GM12878 (cell line): ENCODE results near the gene GALNT18. TPM values are rescaled to one million over a fixed set of nuclear protein-coding genes. Genes with fewer than 3 reads are reported as not detected.

Experiments
- ATAC-seq: fragments of 200-7000 bp; cut with Tn5 transposase; 3 replicates; pipeline ENCODE4 v1.9.1; 2020; ENCODE audit warnings: mild to moderate bottlenecking, moderate library complexity
- BruUV-seq: library from RNA; stranded (reverse); fragments of 400-500 nt; replicated peaks from 2 replicates; lab custom pipeline; 2021; lab: Mats Ljungman, UMichigan
- CTCF ChIA-PET: fragments of 300-600 bp; sonication (Branson Sonifier 250); formaldehyde crosslinking; extraction: SDS; loops from one replicate; lab custom pipeline; 2021; ENCODE audit warnings: inconsistent platforms; lab: Yijun Ruan, JAX
- POLR2A ChIA-PET: fragments of 350-600 bp; formaldehyde crosslinking; extraction: SDS; loops from one replicate; lab custom pipeline; 2021; ENCODE audit warnings: inconsistent platforms; lab: Charles Lee
- RAD21 ChIA-PET: fragments of 300-600 bp; sonication (Branson Sonifier 250); formaldehyde crosslinking; loops from one replicate; lab custom pipeline; 2023; ENCODE audit warnings: antibody characterized with exemption; ENCODE audit not compliant: unreplicated experiment; lab: Charles Lee
- SMC1A ChIA-PET: fragments of 300-600 bp; sonication (Branson Sonifier 250); formaldehyde crosslinking; loops from one replicate; lab custom pipeline; 2023; ENCODE audit not compliant: unreplicated experiment, uncharacterized antibody; lab: Charles Lee
- DNase-seq: peaks from one replicate; pipeline ENCODE4 v3.0.0-alpha.2; 2011; ENCODE audit warnings: low read depth, low spot score
- FAIRE-seq: peaks from 3 replicates; lab custom pipeline; 2011; peaks lifted over from hg19 to GRCh38; lab: Jason Lieb, UNC
- H2AFZ ChIP-seq: 2 replicates; pipeline ENCODE4 v1.6.0; 2011; ENCODE audit warnings: low read depth, low read length, control low read depth; ENCODE audit not compliant: control insufficient read depth
- H3K27ac ChIP-seq: 2 replicates; pipeline ENCODE4 v1.5.1; 2011; ENCODE audit warnings: control low read depth; ENCODE audit not compliant: control insufficient read depth, insufficient read depth
- H3K27me3 ChIP-seq, 2 experiments: replicated peaks in 1 of 2; 2 replicates each; pipeline versions ENCODE4 v1.6.0 to v1.6.1; 2011; ENCODE audit warnings: low read length in 1 of 2; ENCODE audit not compliant: control insufficient read depth in 2 of 2, insufficient read depth in 2 of 2
- H3K36me3 ChIP-seq, 2 experiments: 2 replicates each; pipeline ENCODE4 v1.5.1; 2011; ENCODE audit warnings: low read length in 1 of 2; ENCODE audit not compliant: control insufficient read depth in 2 of 2, insufficient read depth in 2 of 2
- H3K4me1 ChIP-seq: 2 replicates; pipeline ENCODE4 v1.6.1; 2011; ENCODE audit warnings: mild to moderate bottlenecking, low read length, moderate library complexity, mixed read lengths; ENCODE audit not compliant: control insufficient read depth, insufficient read depth
- H3K4me2 ChIP-seq: 2 replicates; pipeline ENCODE4 v1.6.0; 2011; ENCODE audit warnings: control low read depth; ENCODE audit not compliant: control insufficient read depth, insufficient read depth
- H3K4me3 ChIP-seq: fragments of 200-600 bp; sonication (generic); 2 replicates; pipeline ENCODE4 v1.5.1; 2016
- H3K79me2 ChIP-seq: 2 replicates; pipeline ENCODE4 v1.6.0; 2011; ENCODE audit warnings: low read length; ENCODE audit not compliant: control insufficient read depth, insufficient read depth
- H3K9ac ChIP-seq: 2 replicates; pipeline ENCODE4 v1.8.0; 2011; ENCODE audit warnings: low read length, control low read depth, mixed read lengths; ENCODE audit not compliant: control insufficient read depth, insufficient read depth
- H3K9me3 ChIP-seq: replicated peaks from 3 replicates; pipeline ENCODE4 v1.5.1; 2011; ENCODE audit warnings: mild to moderate bottlenecking, low read length; ENCODE audit not compliant: control insufficient read depth, insufficient read depth
- H4K20me1 ChIP-seq: 2 replicates; pipeline ENCODE4 v1.6.0; 2011; ENCODE audit not compliant: control insufficient read depth, insufficient read depth
- MEF2B ChIP-seq: fragments of 450-650 bp; IDR thresholded peaks from 2 replicates; pipeline ENCODE4 v1.6.1; 2018; ENCODE audit warnings: mild to moderate bottlenecking, moderate library complexity; ENCODE audit not compliant: partially characterized antibody, poor library complexity, severe bottlenecking
- NBN ChIP-seq: fragments of 450-650 bp; IDR thresholded peaks from 2 replicates; pipeline ENCODE4 v1.6.1; 2016
- PBX3 ChIP-seq: IDR thresholded peaks from 2 replicates; pipeline ENCODE4 v1.6.1; 2011; ENCODE audit warnings: mild to moderate bottlenecking, low read depth, low read length, moderate library complexity; ENCODE audit not compliant: insufficient replicate concordance
- RAD51 ChIP-seq: fragments of 450-650 bp; IDR thresholded peaks from 2 replicates; pipeline ENCODE4 v1.6.1; 2016; ENCODE audit warnings: moderate library complexity, mild to moderate bottlenecking, inconsistent platforms
- SMC3 ChIP-seq: IDR thresholded peaks from 2 replicates; pipeline ENCODE4 v1.6.1; 2011; ENCODE audit warnings: low read length, improper control_type of control experiment, borderline replicate concordance
- SREBF1 ChIP-seq: IDR thresholded peaks from 2 replicates; pipeline ENCODE4 v1.6.1; 2012; ENCODE audit warnings: mild to moderate bottlenecking, low read length
- ZNF384 ChIP-seq: IDR thresholded peaks from 2 replicates; pipeline ENCODE4 v1.6.1; 2012; ENCODE audit warnings: low read depth, mild to moderate bottlenecking, low read length, improper control_type of control experiment, borderline replicate concordance
- ZNF592 ChIP-seq: fragments of 450-650 bp; IDR thresholded peaks from 2 replicates; pipeline ENCODE4 v1.6.1; 2017; ENCODE audit warnings: mild to moderate bottlenecking, moderate library complexity
- WGBS: methylation state at CpG from one replicate; pipeline ENCODE4 v1.1.6; 2016; ENCODE audit warnings: low lambda C conversion rate; ENCODE audit not compliant: insufficient replicate concordance, insufficient coverage; ENCODE audit errors: missing lambda C conversion rate; 5-methylcytosine and 5-hydroxymethylcytosine counted together
- in situ Hi-C: fragments of 300-500 bp; cut with MboI; formaldehyde crosslinking; loops from 9 replicates; pipeline ENCODE4 v1.14.3; 2018; ENCODE audit warnings: mixed read lengths
- intact Hi-C: fragments of 100-400 bp; cut with micrococcal nuclease; formaldehyde crosslinking; loops from one replicate; pipeline ENCODE4 v1.14.2; 2022; ENCODE audit not compliant: unreplicated experiment
- polyA plus RNA-seq, 11 experiments: library from polyadenylated mRNA; depleted of rRNA in 4 of 11; unstranded in 6 of 11; stranded (reverse) in 5 of 11; fragments of >200 nt; fragmentation: Nextera tagmentation in 4 of 11; fragmentation: Illumina TruSeq in 1 of 11; extraction: Ambion mirVana in 4 of 11; extraction: Trizol in 1 of 11; gene quantifications; 1 replicate in 1 of 11; 2 replicates in 10 of 11; pipeline versions ENCODE4 v1.2.1 to v1.2.3, GENCODE V29; 2011 to 2016; ENCODE audit warnings: inconsistent platforms in 2 of 11, missing spikeins in 2 of 11, low read depth in 1 of 11
- total RNA-seq, 4 experiments: library from RNA; depleted of rRNA in 3 of 4; stranded (reverse); fragments of >200 nt in 3 of 4; fragmentation: Illumina TruSeq in 1 of 4; extraction: Trizol in 1 of 4; gene quantifications; 2 replicates each; pipeline versions ENCODE4 v1.2.1 to v1.2.3, GENCODE V29; 2013 to 2021
- TF ChIP-seq, protein P1 (sequence below): fragments of 450-650 bp; formaldehyde crosslinking; IDR thresholded peaks from 2 replicates; pipeline ENCODE4 v1.5.0; 2022; ENCODE audit warnings: mild to moderate bottlenecking, missing genetic modification characterization

Gene GALNT18
- total and polyA plus RNA-seq, 10 of the 15 experiments (the other 5 are each of a cell fraction or from before 2014, with no cell fraction given), result 1.2 to 14.2 (median 6.3) TPM

- Histone ChIP-seq H4K20me1 (no peaks in the 10 kb centered on the region), H3K79me2 (no peaks in the 10 kb centered on the region), H3K9ac (no peak overlapping the region), H3K36me3 (no peaks in the 10 kb centered on the region), H3K4me3 (no peak overlapping the region), H3K27ac (no peak overlapping the region), H3K4me2 (no peak overlapping the region), H3K4me1 (no peaks in the 10 kb centered on the region), H3K27me3 (no peaks in the 10 kb centered on the region), H3K9me3 (no peaks in the 10 kb centered on the region), H2AFZ (no peak overlapping the region)
- CTCF ChIA-PET, result no interaction called here
- in situ Hi-C loops, result no loop called here
- DNase-seq, result no peak
- intact Hi-C loops, result no loop called here
- ATAC-seq, result no peak
- no TSS peak for BruUV-seq
- no peak for FAIRE-seq
- SMC1A ChIA-PET, result no interaction called here
- POLR2A ChIA-PET, result no interaction called here
- WGBS, result 57% methylated on average over 10 of the region's 10 CpGs
- RAD21 ChIA-PET, result no interaction called here
- TF ChIP-seq SREBF1 (no peak), ZNF384 (no peak), RAD51 (no peak)
Observed at GRCh38 chr11:11580841-11581411, 40.9 kb downstream of the GALNT18 start.

- Histone ChIP-seq H3K9ac (no peak overlapping the region), H3K4me3 (no peak overlapping the region), H3K79me2 (no peaks in the 10 kb centered on the region), H3K4me1 (no peaks in the 10 kb centered on the region), H3K27me3 (no peaks in the 10 kb centered on the region), H3K4me2 (no peak overlapping the region), H3K36me3 (no peaks in the 10 kb centered on the region), H3K9me3 (no peaks in the 10 kb centered on the region), H4K20me1 (no peaks in the 10 kb centered on the region), H2AFZ (no peak overlapping the region), H3K27ac (no peak overlapping the region)
- ChIA-PET CTCF (no interaction called here), RAD21 (no interaction called here), SMC1A (no interaction called here), POLR2A (no interaction called here)
- no peak for DNase-seq
- no peak for FAIRE-seq
- BruUV-seq, result no TSS peak
- in situ Hi-C loops, result no loop called here
- intact Hi-C loops, result no loop called here
- ATAC-seq, result no peak
- 29% methylated on average over 5 of the region's 5 CpGs for WGBS
- no peak for TF ChIP-seq PBX3
- TF ChIP-seq SMC3, result no peak
- no peak for TF ChIP-seq ZNF592
- TF ChIP-seq, protein P1, sequence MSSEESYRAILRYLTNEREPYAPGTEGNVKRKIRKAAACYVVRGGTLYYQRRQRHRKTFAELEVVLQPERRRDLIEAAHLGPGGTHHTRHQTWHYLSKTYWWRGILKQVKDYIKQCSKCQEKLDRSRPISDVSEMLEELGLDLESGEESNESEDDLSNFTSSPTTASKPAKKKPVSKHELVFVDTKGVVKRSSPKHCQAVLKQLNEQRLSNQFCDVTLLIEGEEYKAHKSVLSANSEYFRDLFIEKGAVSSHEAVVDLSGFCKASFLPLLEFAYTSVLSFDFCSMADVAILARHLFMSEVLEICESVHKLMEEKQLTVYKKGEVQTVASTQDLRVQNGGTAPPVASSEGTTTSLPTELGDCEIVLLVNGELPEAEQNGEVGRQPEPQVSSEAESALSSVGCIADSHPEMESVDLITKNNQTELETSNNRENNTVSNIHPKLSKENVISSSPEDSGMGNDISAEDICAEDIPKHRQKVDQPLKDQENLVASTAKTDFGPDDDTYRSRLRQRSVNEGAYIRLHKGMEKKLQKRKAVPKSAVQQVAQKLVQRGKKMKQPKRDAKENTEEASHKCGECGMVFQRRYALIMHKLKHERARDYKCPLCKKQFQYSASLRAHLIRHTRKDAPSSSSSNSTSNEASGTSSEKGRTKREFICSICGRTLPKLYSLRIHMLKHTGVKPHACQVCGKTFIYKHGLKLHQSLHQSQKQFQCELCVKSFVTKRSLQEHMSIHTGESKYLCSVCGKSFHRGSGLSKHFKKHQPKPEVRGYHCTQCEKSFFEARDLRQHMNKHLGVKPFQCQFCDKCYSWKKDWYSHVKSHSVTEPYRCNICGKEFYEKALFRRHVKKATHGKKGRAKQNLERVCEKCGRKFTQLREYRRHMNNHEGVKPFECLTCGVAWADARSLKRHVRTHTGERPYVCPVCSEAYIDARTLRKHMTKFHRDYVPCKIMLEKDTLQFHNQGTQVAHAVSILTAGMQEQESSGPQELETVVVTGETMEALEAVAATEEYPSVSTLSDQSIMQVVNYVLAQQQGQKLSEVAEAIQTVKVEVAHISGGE (CRISPR knock-in tag), result no peak
- no peak for TF ChIP-seq MEF2B
- no peak for TF ChIP-seq NBN
Observed at GRCh38 chr11:11580012-11580411, 41.8 kb downstream of the GALNT18 start.
